22Rv1 (cell line): Measurements from ENCODE around the gene CYP4X1.
A peak's percentile ranks its signal among the peaks of the same experiment; 100 is the strongest.
"Not testable (repeated sequence)": the region's sequence is repeated elsewhere in the genome, so short reads cannot be mapped to it uniquely, and the experiment has no call there.

Source experiments
- H3K27ac ChIP-seq: fragments of 450-650 bp; 2 replicates; pipeline ENCODE4 v1.5.1; 2017
- CTCF ChIP-seq: fragments of 450-650 bp; IDR thresholded peaks from 2 replicates; pipeline ENCODE4 v1.5.1; 2017; ENCODE audit warnings: mild to moderate bottlenecking

Gene CYP4X1

GRCh38 chr1:47091476-47091875, 68.0 kb downstream of the CYP4X1 start:
- not testable (repeated sequence) for H3K27ac ChIP-seq
- peak; percentile 42 for TF ChIP-seq CTCF
